Panc1 (cell line): ENCODE data around the gene AP4E1.
"Not testable (repeated sequence)": the region's sequence is repeated elsewhere in the genome, so short reads cannot be mapped to it uniquely, and the experiment has no call there.

Experiments used
- CTCF ChIP-seq: fragments of 450-650 bp; IDR thresholded peaks from 2 replicates; pipeline ENCODE4 v1.5.1; 2017; ENCODE audit warnings: mild to moderate bottlenecking
- POLR2AphosphoS5 ChIP-seq: IDR thresholded peaks from 2 replicates; pipeline ENCODE4 v1.6.1; 2012; ENCODE audit warnings: mild to moderate bottlenecking, low read depth, low read length, moderate library complexity
- REST ChIP-seq, 2 experiments: IDR thresholded peaks; 2 replicates each; pipeline ENCODE4 v1.6.1; 2011 to 2012; ENCODE audit warnings: low read depth in 2 of 2, control low read depth in 1 of 2, low read length in 1 of 2, mild to moderate bottlenecking in 1 of 2, moderate library complexity in 1 of 2; ENCODE audit not compliant: insufficient read depth in 1 of 2

DNA sequence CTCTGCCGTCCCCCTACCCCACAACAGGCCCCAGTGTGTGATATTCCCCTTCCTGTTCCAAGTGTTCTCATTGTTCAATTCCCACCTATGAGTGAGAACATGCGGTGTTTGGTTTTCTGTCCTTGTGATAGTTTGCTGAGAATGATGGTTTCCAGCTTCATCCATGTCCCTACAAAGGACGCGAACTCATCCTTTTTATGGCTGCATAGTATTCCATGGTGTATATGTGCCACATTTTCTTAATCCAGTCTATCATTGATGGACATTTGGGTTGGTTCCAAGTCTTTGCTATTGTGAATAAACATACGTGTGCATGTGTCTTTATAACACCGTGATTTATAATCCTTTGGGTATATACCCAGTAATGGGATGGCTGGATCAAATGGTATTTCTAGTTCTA, 46.4 kb downstream of the AP4E1 start:
- TF ChIP-seq CTCF; POLR2AphosphoS5; REST (IDR thresholded peaks at IDR 0.05; ENCODE audit: insufficient read depth in 1 of 2, low read depth in 2 of 2, low read length in 1 of 2): not testable (repeated sequence)
